Measurements from ENCODE around the gene HERPUD1.

The HERPUD1 gene

GRCh38 chr16:56956076-56956475, 24.1 kb downstream of the HERPUD1 start:
- no peak for ATAC-seq
- TF ChIP-seq CSRNP3 (CRISPR knock-in tag; IDR thresholded peaks at IDR 0.05) (no peak), ARNTL (CRISPR knock-in tag; IDR thresholded peaks at IDR 0.05; ENCODE audit: borderline replicate concordance, low read depth) (no peak), ESRRG (CRISPR knock-in tag; IDR thresholded peaks at IDR 0.05) (no peak), ZFP3 (CRISPR knock-in tag; IDR thresholded peaks at IDR 0.05) (no peak), ZFP30 (CRISPR knock-in tag; IDR thresholded peaks at IDR 0.05) (no peak), TSHZ2 (CRISPR knock-in tag; IDR thresholded peaks at IDR 0.05) (no peak), ZNF70 (CRISPR knock-in tag; IDR thresholded peaks at IDR 0.05) (no peak), ZNF8 (CRISPR knock-in tag; IDR thresholded peaks at IDR 0.05) (no peak), BACH2 (CRISPR knock-in tag; IDR thresholded peaks at IDR 0.05; ENCODE audit: borderline replicate concordance) (no peak)
- TF ChIP-seq, protein P1, sequence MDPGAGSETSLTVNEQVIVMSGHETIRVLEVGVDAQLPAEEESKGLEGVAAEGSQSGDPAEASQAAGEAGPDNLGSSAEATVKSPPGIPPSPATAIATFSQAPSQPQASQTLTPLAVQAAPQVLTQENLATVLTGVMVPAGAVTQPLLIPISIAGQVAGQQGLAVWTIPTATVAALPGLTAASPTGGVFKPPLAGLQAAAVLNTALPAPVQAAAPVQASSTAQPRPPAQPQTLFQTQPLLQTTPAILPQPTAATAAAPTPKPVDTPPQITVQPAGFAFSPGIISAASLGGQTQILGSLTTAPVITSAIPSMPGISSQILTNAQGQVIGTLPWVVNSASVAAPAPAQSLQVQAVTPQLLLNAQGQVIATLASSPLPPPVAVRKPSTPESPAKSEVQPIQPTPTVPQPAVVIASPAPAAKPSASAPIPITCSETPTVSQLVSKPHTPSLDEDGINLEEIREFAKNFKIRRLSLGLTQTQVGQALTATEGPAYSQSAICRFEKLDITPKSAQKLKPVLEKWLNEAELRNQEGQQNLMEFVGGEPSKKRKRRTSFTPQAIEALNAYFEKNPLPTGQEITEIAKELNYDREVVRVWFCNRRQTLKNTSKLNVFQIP (CRISPR knock-in tag; IDR thresholded peaks at IDR 0.05; ENCODE audit: borderline replicate concordance, low read depth), result no peak
- TF ChIP-seq, protein P2, sequence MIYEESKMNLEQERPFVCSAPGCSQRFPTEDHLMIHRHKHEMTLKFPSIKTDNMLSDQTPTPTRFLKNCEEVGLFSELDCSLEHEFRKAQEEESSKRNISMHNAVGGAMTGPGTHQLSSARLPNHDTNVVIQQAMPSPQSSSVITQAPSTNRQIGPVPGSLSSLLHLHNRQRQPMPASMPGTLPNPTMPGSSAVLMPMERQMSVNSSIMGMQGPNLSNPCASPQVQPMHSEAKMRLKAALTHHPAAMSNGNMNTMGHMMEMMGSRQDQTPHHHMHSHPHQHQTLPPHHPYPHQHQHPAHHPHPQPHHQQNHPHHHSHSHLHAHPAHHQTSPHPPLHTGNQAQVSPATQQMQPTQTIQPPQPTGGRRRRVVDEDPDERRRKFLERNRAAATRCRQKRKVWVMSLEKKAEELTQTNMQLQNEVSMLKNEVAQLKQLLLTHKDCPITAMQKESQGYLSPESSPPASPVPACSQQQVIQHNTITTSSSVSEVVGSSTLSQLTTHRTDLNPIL (CRISPR knock-in tag; IDR thresholded peaks at IDR 0.05; ENCODE audit: low read depth), result no peak

- TF ChIP-seq, protein P1 (CRISPR knock-in tag; IDR thresholded peaks at IDR 0.05; ENCODE audit: borderline replicate concordance, low read depth), result no peak
- TF ChIP-seq ZC3H10 (CRISPR knock-in tag; IDR thresholded peaks at IDR 0.05) (no peak), PATZ1 (CRISPR knock-in tag; IDR thresholded peaks at IDR 0.05; ENCODE audit: borderline replicate concordance) (no peak), TCF4 (CRISPR knock-in tag; IDR thresholded peaks at IDR 0.05; ENCODE audit: borderline replicate concordance) (no peak), ZNF8 (CRISPR knock-in tag; IDR thresholded peaks at IDR 0.05) (no peak), GLIS3 (CRISPR knock-in tag; IDR thresholded peaks at IDR 0.05) (no peak), ESRRG (CRISPR knock-in tag; IDR thresholded peaks at IDR 0.05) (no peak), PPARA (CRISPR knock-in tag; IDR thresholded peaks at IDR 0.05; ENCODE audit: borderline replicate concordance) (no peak), ZFP3 (CRISPR knock-in tag; IDR thresholded peaks at IDR 0.05) (no peak), TOX (CRISPR knock-in tag; IDR thresholded peaks at IDR 0.05; ENCODE audit: borderline replicate concordance) (no peak), ZNF70 (CRISPR knock-in tag; IDR thresholded peaks at IDR 0.05) (no peak), TSHZ2 (CRISPR knock-in tag; IDR thresholded peaks at IDR 0.05) (no peak), ARNTL (CRISPR knock-in tag; IDR thresholded peaks at IDR 0.05; ENCODE audit: borderline replicate concordance, low read depth) (no peak)
- TF ChIP-seq, protein P2 (CRISPR knock-in tag; IDR thresholded peaks at IDR 0.05; ENCODE audit: low read depth), result no peak
- ATAC-seq, result no peak
These were observed 24.8 kb downstream of the HERPUD1 start for GRCh38 chr16:56956756-56957155.

Measured in SK-N-SH treated with all-trans-retinoic acid at 6 μM for 48 hours (cell line).